ENCODE results near the gene ABCB4. TPM values are rescaled to one million over a fixed set of nuclear protein-coding genes. Genes with fewer than 3 reads are reported as not detected.
A peak's percentile ranks its signal among the peaks of the same experiment; 100 is the strongest.

The ABCB4 gene
- total RNA-seq, 1 donor from 2014 or later, result not detected

GRCh38 chr7:87361320-87361719, 114.2 kb downstream of the ABCB4 start:
- DNase-seq (ENCODE audit: low read depth) (no peak), FAIRE-seq (no peak)
- no peak for TF ChIP-seq CTCF (IDR thresholded peaks at IDR 0.05; ENCODE audit: insufficient read depth, low read length, severe bottlenecking)
- Histone ChIP-seq H3K36me3 (ENCODE audit: control insufficient read depth, insufficient read depth, low read length) (peaks cover 2% of the 10 kb centered on the region), H3K4me3 (ENCODE audit: low read depth, low read length) (no peak overlapping the region), H3K27me3 (ENCODE audit: control insufficient read depth, insufficient read depth, low read length) (no peaks in the 10 kb centered on the region)

GRCh38 chr7:87359366-87359765, 116.1 kb downstream of the ABCB4 start:
- Histone ChIP-seq H3K27me3 (ENCODE audit: control insufficient read depth, insufficient read depth, low read length) (no peaks in the 10 kb centered on the region), H3K36me3 (ENCODE audit: control insufficient read depth, insufficient read depth, low read length) (peaks cover 2% of the 10 kb centered on the region), H3K4me3 (ENCODE audit: low read depth, low read length) (no peak overlapping the region)
- peak; percentile 91 for DNase-seq (ENCODE audit: low read depth)
- no peak for TF ChIP-seq CTCF (IDR thresholded peaks at IDR 0.05; ENCODE audit: insufficient read depth, low read length, severe bottlenecking)
- FAIRE-seq, result no peak

- FAIRE-seq (no peak), DNase-seq (ENCODE audit: low read depth) (no peak)
- H3K27me3 ChIP-seq (ENCODE audit: control insufficient read depth, insufficient read depth, low read length), result no peaks in the 10 kb centered on the region
- TF ChIP-seq CTCF (IDR thresholded peaks at IDR 0.05; ENCODE audit: insufficient read depth, low read length, severe bottlenecking), result no peak
- peaks cover 8% of the 10 kb centered on the region for H3K36me3 ChIP-seq (ENCODE audit: control insufficient read depth, insufficient read depth, low read length)
- no peak overlapping the region for H3K4me3 ChIP-seq (ENCODE audit: low read depth, low read length)
These were observed 119.0 kb downstream of the ABCB4 start for GRCh38 chr7:87356448-87356847.

GRCh38 chr7:87354749-87355148, 120.7 kb downstream of the ABCB4 start:
- DNase-seq (ENCODE audit: low read depth) (no peak), FAIRE-seq (no peak)
- Histone ChIP-seq H3K36me3 (ENCODE audit: control insufficient read depth, insufficient read depth, low read length) (peaks cover 11% of the 10 kb centered on the region), H3K4me3 (ENCODE audit: low read depth, low read length) (no peak overlapping the region), H3K27me3 (ENCODE audit: control insufficient read depth, insufficient read depth, low read length) (no peaks in the 10 kb centered on the region)
- no peak for TF ChIP-seq CTCF (IDR thresholded peaks at IDR 0.05; ENCODE audit: insufficient read depth, low read length, severe bottlenecking)

Other genes with a start within 250 kb of the ABCB4 start
- gene CROT, start 130.0 kb downstream of the ABCB4 start, total RNA-seq, result 12.9 and 16.1 TPM in 2 replicates
- under 0.01 TPM in 1 of 2 replicates, not detected in the other for gene ABCB1, start 125.2 kb upstream of the ABCB4 start, total RNA-seq
- gene RUNDC3B, start 152.7 kb upstream of the ABCB4 start, total RNA-seq, result 0.13 TPM in 1 of 2 replicates, not detected in the other

All from bronchial epithelial cell (primary cell).